Measurements from ENCODE around the gene CRHR2.

The CRHR2 gene

DNA sequence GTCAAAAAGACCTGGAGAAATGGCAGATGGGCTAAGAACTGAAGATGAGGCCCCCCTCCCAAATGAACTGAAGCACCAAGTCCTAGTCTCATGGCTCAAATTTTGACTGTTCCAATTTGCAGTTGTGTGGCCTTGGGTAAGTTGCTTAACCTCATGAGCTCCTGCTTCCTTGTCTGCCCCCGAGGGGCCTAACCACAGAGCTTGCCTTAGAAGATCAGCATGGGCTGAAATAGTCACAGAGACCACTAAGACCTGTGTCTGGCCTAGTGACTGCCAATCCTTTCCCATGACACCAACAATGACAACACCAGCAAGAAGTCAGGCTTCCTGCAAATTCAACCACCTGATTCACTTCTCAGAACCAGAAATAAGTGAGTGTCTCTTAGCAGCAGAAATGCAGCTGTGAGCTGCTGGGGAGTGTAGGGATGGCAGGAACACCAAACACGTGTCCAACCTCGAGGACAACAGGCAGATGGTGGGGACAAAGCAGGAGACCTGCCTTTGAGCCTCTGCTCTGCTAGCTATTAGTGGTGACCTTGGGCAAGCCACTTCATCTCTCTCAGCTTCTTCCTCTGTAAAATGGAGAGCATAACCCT lies 23.7 kb downstream of the CRHR2 start:
- no peaks in the 10 kb centered on the region for H3K79me2 ChIP-seq (ENCODE audit: low read length)
- DNase-seq, result no peak
- TF ChIP-seq, protein P1, sequence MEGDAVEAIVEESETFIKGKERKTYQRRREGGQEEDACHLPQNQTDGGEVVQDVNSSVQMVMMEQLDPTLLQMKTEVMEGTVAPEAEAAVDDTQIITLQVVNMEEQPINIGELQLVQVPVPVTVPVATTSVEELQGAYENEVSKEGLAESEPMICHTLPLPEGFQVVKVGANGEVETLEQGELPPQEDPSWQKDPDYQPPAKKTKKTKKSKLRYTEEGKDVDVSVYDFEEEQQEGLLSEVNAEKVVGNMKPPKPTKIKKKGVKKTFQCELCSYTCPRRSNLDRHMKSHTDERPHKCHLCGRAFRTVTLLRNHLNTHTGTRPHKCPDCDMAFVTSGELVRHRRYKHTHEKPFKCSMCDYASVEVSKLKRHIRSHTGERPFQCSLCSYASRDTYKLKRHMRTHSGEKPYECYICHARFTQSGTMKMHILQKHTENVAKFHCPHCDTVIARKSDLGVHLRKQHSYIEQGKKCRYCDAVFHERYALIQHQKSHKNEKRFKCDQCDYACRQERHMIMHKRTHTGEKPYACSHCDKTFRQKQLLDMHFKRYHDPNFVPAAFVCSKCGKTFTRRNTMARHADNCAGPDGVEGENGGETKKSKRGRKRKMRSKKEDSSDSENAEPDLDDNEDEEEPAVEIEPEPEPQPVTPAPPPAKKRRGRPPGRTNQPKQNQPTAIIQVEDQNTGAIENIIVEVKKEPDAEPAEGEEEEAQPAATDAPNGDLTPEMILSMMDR (IDR thresholded peaks at IDR 0.05; ENCODE audit: low read length), result no peak
- TF ChIP-seq EZH2 (optimal IDR thresholded peaks at IDR 0.05; ENCODE audit: low read depth, low read length) (no peak), EZH2phosphoT487 (IDR thresholded peaks at IDR 0.05; ENCODE audit: low read length) (no peak)
- H3K27me3 ChIP-seq (replicated peaks; ENCODE audit: insufficient read depth, low read length), result no peaks in the 10 kb centered on the region
- H3K4me2 ChIP-seq (ENCODE audit: low read depth, low read length), result no peak overlapping the region
- no peaks in the 10 kb centered on the region for H4K20me1 ChIP-seq (ENCODE audit: insufficient read depth, low read length)
- no peak overlapping the region for H3K27ac ChIP-seq (ENCODE audit: low read length)
- no peak overlapping the region for H3K9ac ChIP-seq (ENCODE audit: low read length)
- H3K4me1 ChIP-seq (ENCODE audit: low read length), result no peaks in the 10 kb centered on the region
- H3K4me3 ChIP-seq (ENCODE audit: low read length), result no peak overlapping the region
- H3K9me3 ChIP-seq (replicated peaks; ENCODE audit: insufficient read depth, low read length), result no peaks in the 10 kb centered on the region
- H3K9me2 ChIP-seq (replicated peaks; ENCODE audit: insufficient read depth, low read length), result no peaks in the 10 kb centered on the region
- H2AFZ ChIP-seq (ENCODE audit: low read length), result no peak overlapping the region
- H3K36me3 ChIP-seq (replicated peaks; ENCODE audit: insufficient read depth, low read length), result no peaks in the 10 kb centered on the region
- H3F3A ChIP-seq (ENCODE audit: insufficient read depth, low read length), result no peaks in the 10 kb centered on the region

DNA sequence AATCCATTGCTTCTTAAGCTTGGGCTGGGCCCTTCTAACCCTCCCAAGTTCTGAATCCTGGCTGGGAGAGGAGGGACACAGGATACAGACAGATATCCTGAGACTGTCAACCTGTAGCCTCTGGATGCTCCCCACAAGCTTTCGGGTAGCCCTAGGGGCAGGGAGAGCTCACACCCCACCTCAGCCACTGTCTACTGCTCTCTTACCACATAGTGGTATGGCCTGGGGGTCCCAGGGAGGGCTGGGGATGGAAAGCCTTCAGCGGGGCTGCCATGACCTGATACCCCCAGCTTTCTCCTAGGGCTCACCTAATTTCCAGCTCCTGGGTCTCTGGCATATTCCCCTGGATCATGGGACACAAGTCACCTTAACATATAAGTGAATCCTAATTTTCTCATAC lies 25.1 kb downstream of the CRHR2 start:
- Histone ChIP-seq H3K36me3 (replicated peaks; ENCODE audit: insufficient read depth, low read length) (no peaks in the 10 kb centered on the region), H3K9me2 (replicated peaks; ENCODE audit: insufficient read depth, low read length) (no peaks in the 10 kb centered on the region), H3K79me2 (ENCODE audit: low read length) (no peaks in the 10 kb centered on the region), H3K9ac (ENCODE audit: low read length) (no peak overlapping the region), H3K27me3 (replicated peaks; ENCODE audit: insufficient read depth, low read length) (no peaks in the 10 kb centered on the region), H3K4me3 (ENCODE audit: low read length) (no peak overlapping the region), H2AFZ (ENCODE audit: low read length) (no peak overlapping the region), H3K27ac (ENCODE audit: low read length) (no peak overlapping the region), H3K4me2 (ENCODE audit: low read depth, low read length) (no peak overlapping the region), H3K4me1 (ENCODE audit: low read length) (no peaks in the 10 kb centered on the region), H3F3A (ENCODE audit: insufficient read depth, low read length) (no peaks in the 10 kb centered on the region), H4K20me1 (ENCODE audit: insufficient read depth, low read length) (no peaks in the 10 kb centered on the region), H3K9me3 (replicated peaks; ENCODE audit: insufficient read depth, low read length) (no peaks in the 10 kb centered on the region)
- no peak for DNase-seq
- no peak for TF ChIP-seq EZH2 (optimal IDR thresholded peaks at IDR 0.05; ENCODE audit: low read depth, low read length)
- TF ChIP-seq EZH2phosphoT487 (IDR thresholded peaks at IDR 0.05; ENCODE audit: low read length), result no peak
- TF ChIP-seq, protein P1 (IDR thresholded peaks at IDR 0.05; ENCODE audit: low read length), result no peak

- no peaks in the 10 kb centered on the region for H3K9me2 ChIP-seq (replicated peaks; ENCODE audit: insufficient read depth, low read length)
These were observed 26.0 kb downstream of the CRHR2 start for GRCh38 chr7:30656006-30656957.

More at GRCh38 chr7:30656006-30656957, 26.0 kb downstream of the CRHR2 start:
- TF ChIP-seq, protein P1 (IDR thresholded peaks at IDR 0.05; ENCODE audit: low read length), result no peak
- TF ChIP-seq EZH2 (optimal IDR thresholded peaks at IDR 0.05; ENCODE audit: low read depth, low read length), result no peak
- no peak for TF ChIP-seq EZH2phosphoT487 (IDR thresholded peaks at IDR 0.05; ENCODE audit: low read length)
- Histone ChIP-seq H3K79me2 (ENCODE audit: low read length) (no peaks in the 10 kb centered on the region), H3K4me1 (ENCODE audit: low read length) (no peaks in the 10 kb centered on the region), H3F3A (ENCODE audit: insufficient read depth, low read length) (no peaks in the 10 kb centered on the region), H3K36me3 (replicated peaks; ENCODE audit: insufficient read depth, low read length) (no peaks in the 10 kb centered on the region), H2AFZ (ENCODE audit: low read length) (no peak overlapping the region), H3K9ac (ENCODE audit: low read length) (no peak overlapping the region), H3K27ac (ENCODE audit: low read length) (no peak overlapping the region), H3K4me3 (ENCODE audit: low read length) (no peak overlapping the region), H3K27me3 (replicated peaks; ENCODE audit: insufficient read depth, low read length) (no peaks in the 10 kb centered on the region), H3K4me2 (ENCODE audit: low read depth, low read length) (no peak overlapping the region), H4K20me1 (ENCODE audit: insufficient read depth, low read length) (no peaks in the 10 kb centered on the region), H3K9me3 (replicated peaks; ENCODE audit: insufficient read depth, low read length) (no peaks in the 10 kb centered on the region)
- DNase-seq, result no peak
